CD4-positive, alpha-beta T cell treated with Interleukin-2 at 100 ng/mL for 4 hours (primary cell): Measurements from ENCODE around the gene EIF4E1B.

Experiments used
- DNase-seq: peaks from one replicate; pipeline ENCODE4 v3.0.0-alpha.2; 2020; ENCODE audit warnings: low spot score

Gene EIF4E1B

DNA sequence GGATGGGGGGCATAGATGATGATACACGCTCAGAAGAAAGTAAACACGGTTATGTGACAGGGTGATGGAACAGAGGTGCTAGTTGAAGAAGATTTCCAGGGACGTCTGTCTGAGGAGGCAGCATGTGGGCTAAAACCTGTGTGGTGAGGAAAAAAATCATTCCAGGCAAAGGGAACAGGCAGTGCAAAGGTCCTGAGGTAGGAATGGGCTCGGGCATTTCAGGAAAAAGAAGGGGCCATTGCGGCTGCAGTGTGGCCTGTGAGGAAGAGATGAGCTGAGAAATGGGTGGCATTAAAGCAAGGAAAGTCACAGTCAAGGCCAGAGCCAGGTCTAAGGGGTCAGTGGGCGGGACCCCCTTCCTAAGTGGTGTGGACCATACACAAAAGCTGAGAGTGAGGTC is 35.0 kb downstream of the EIF4E1B start:
- DNase-seq = no peak

DNA sequence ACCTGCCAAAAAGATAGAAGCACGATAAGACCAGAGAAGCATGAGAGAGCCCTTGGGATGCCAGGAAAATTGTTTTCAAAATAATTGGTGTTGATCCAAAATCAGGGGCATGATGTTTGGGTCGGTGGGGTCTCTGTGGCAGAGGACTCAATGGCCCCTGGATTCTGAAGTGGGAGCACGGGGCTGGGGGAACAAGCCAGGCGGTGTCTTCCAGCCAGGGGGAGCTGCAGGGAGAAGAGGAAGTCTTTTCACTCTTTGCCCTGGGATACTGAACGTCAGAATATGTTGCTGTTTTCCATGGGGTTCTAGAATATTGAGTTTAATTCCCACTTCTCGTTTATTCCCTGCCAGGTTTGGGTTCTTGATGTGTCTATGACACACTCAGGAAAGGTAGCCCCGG is 37.2 kb downstream of the EIF4E1B start:
- DNase-seq = no peak

DNA sequence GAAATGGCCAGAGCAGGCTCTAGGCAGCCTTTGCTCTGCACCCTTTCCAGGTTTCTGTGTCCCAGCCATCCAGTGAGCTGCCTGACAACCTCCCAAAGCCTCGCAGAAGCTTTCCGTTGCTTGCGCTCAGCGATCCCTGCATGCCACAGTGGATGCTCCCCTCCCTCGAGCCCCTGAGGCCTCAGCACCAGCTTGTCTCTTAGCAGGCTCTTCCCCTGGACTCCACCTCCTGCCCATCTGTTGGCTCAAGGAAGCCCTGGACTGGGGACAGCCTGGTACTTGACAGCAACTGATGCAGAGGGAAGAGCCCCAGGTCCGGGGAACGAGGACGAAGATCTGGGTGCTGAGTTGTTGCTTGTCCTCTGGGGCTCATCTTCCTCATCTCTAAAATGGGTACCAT is 40.0 kb downstream of the EIF4E1B start:
- DNase-seq = no peak

DNA sequence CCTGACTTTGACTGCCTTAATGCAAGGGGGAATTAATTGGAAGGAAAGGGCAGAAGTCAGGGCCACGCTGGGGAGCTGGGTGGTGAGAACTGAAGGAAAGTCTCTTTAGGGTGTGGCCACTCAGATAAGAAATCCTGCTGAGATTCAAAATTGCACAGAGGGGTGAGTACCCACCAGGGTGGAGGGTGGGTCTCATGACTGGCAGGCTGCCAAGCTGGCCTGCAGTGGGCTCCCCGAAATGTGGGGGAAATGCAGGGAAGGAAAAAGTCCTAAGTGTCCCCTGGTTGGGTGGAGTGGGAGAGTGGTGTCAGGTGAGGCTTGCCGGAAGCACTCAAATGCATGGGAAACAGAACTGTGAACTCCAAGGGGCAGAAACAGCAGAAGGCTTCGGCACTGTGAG is 40.9 kb downstream of the EIF4E1B start:
- no peak for DNase-seq

DNA sequence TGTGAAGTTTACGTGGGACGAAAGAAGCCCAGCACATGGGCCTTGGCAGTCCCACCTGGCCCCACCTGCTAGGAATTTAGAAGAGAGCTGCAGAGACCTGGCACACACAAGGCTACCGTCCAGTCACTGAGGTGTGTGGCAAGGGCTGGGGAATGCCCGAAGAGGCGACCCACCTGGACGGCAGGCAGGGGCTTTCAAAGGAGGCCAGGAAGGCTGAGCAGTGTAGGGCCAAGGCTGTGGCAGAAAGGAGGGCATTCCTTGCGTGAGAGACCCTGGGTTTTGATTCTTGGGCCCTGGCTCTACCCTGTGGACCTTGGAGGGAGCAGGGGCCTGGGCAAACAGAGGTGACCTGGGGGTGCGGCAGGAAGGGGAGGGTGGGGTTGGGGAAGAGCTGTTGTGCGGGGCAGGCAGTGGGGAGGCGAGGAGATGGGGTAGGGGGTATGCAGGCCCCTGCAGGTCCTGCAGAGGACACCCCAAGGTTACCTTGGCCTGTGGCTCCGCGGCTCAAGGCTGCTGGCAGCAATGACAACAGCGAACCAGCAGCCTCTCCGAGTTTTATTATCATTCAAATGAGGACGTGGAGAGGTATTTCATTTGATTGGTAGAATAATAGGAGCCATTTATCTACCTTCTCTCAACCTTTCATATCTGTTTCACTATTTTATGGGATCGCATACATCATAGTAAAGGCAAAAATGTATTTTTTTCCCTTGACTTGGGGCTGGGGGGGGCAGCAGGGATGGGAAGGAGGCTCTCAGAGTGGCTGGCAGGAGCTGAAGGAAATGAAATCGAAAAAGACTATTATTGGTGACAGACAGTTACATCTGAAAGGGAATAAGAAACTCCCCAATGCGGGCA is 41.6 kb downstream of the EIF4E1B start:
- DNase-seq = no peak

DNA sequence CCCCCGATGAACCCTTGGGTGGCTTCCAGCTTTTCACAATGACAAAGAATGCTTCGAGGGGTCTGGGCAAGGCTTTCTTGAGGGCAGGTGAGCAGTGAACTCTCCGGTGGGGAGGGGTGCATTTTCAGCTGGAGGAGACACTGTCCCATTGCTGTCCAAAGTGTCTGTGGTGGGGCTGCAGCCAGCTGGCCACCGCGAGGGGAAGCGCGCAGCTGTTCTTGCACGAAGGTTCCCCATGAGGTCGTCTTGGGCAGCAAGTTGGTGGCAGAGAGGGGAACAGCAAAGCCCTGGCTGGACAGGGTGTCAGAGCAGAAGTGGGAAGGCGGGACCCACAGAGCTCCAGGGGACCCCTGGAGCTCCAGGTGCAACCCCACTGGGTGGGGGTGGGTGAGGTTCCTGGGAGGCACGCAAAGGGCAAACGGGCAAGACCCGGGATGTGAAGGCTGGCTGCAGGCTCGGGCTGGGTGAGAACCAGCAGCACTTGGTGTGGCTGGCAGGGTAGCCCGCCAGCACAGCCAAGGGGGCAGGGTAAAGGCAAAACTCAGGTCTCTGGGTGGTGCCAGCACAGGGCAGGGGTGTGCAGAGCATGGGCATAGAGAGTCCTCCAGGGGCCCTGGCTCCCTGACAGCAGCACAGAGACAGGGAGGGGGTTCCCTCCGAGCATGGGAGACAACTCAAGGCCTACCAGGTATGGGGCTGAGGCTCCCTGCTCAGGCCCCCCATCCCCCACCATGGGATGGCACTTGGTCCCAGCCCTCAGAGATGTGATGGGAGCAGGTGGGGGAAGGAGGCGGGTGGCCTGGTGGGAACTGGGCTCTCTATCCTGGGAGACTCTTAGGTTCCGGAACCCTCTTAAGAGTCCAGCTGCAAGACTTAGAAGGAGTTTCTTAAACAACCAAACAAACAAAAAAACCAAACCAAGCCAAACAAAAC is 43.4 kb downstream of the EIF4E1B start:
- DNase-seq = no peak

DNA sequence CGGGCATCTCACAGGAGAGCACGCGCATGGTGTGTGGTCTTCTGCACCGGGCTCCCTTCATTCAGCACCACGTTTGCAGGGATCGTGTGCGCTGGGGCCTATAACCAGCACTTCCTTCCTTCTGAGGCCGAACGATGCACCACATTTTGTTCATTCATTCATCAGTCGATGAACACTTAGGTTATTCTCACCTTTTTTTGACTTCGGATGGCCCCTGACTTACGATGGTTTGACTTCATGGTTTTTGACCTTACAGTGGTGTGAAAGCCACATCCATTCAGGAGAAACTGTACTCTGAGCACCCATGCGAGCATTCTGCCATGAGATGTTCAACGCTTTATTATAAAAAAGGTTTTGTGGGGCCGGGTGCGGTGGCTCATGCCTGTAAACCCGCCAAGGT is 44.3 kb downstream of the EIF4E1B start:
- no peak for DNase-seq

DNA sequence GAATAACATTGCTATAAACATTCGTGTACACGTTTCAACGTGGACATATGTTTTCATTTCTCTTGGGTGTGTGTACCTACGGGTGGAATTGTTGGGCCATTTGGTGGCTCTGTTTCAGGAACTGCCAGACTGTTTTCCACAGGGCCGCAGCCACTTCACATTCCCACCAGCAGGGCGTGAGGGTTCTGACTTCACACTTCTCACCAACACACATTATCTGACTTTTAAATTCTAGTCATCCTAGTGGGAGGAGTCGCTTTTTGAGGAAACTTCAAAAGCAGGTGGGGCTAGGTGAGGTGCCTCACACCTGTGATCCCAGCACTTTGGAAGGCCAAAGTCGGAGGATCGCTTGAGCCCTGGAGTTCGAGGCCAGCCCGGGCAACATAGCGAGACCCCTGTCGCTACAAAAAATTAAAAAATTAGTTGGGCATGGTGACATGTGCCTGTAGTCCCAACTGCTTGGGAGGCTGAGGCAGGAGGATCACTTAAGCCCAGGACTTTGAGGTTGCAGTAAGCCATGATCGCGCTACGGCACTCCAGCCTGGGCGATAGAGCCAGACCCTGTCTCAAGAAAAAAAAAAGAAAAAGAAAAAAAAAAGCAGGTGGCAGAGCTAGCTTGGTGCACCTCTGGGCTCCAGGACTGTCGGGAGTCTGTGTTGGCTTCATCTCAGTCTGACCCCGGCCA is 45.3 kb downstream of the EIF4E1B start:
- no peak for DNase-seq

DNA sequence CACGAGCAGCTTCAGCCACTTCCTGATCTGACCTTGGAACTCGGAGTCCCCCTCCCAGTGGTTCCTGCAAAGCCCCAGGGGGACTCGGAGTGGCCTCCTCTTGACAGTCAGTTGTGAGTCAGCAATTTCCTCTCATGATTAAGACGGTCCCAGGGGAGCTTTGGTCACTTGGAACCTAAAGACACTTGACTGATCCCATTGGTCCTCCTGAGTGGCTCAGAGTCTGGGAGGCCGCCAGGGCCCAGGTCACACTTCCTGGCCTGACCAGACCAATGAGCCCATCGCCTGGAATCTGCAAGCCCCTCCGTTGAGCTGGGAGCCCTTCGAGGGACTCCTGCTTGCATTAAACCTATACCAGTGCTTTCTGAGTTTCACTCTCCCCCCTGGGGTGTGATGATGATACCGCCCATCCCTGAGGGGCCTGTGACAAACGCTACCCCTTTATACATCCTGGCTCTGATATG is 45.9 kb downstream of the EIF4E1B start:
- DNase-seq = no peak

DNA sequence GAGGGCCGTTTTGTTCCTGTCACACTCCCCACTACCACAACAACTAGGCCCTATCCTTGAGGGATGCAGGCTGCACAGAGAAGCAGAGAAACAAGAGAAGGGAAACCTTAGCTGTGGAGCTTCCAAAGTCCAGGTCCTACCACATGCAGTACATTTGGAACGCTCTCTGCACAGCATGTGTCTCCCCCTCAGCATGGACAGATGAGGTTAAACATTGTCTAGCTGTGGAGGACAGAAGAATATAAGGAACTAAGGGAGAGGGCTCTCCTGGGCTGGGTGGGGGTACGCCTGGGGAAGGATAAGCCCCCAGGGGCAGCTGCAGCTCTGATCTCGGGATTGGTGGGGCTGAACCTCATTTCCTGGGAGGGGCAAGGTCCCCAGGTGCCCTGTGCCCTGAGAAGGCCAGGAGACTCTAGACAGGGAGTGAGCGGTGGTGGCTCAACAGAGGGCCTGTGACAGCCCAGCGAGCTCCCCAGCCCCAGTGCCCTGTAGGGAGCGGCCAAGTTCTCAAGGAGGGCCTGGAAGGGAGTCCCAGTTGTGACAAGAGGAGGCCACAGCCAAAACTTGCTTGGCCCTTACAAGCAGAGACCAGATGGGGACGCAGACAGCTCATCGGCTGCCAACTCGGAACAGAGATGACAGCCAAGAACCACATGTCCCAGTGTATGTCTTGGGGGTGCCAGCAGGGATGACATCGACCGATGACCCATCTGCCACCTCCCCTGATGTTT is 46.9 kb downstream of the EIF4E1B start:
- no peak for DNase-seq

DNA sequence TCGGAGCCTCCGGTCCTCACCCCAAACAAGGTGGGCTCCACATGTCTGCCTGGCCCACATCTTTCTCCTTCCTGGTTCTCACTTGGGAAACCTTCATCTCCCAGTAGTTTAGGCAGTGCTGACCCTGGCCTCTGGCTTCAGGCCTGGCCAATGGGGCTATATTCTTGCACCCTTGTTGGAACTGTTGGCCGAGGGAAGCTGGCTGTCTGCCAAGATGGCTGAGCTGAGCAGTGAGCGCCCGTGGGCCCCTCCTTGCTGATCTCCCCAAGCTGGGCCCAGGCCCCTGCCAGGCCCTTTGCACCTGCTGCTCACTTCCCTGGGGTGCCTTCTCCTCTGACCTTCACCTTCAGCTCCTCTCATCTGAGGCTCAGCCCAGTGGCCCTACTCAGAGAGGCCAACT is 48.1 kb downstream of the EIF4E1B start:
- no peak for DNase-seq

DNA sequence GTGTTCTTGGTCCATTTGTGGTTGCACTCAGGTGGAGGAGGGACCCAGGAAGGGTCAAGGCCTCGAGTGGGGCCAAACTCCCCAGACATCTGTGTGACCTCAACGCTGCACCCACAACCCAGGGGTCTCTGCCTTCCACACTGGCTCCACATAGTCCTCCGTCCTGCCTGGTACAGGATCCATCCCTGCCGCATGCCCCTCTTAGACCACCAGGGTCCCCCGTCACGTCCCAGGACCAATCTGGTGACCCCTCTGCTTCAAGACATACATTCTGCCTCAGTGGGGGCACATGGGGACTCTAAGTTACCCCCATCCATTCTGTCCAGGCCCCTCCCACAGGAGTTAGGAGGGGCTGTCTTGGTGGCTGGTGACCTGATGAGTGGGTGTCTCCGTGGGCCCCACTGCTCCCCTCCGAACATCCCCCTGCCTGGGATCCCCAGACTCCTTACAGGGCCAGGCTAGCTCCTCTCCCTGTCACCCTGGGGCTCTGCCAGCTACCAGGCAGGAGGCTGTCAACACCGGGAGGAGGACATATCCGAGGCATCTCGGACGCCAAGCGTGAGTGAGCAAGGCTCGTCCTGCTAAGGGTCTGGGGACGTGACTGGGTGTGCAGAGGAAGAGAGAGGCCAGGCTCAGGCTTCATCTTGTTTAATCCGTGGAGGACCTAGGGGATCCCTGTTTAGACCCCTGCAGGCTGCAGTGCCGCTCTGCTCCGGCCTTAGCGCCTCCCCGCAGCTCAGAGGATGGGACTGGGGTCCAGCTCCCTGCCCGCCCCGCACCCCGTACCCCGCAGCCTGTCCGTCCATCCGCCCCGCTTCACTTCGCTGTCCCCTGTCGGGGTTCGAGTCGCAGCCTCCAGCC is 49.1 kb downstream of the EIF4E1B start:
- no peak for DNase-seq

DNA sequence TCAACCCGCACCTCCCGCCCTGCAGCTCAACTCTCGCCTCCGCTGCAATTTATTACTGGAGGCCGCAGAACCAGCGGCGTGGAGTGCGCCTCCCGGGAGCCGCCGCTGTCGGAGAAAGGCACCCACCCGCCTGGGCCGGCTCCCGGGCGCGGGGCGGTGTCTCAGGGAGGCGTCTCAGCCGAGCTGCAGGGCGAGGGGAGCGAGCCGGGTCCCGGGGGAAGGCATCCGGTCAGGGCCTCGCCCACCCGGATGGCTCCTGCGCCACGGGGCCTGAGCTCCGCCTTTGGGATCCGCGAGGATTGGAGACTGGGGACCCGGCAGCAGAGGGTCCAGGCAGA is 49.7 kb downstream of the EIF4E1B start:
- no peak for DNase-seq

DNA sequence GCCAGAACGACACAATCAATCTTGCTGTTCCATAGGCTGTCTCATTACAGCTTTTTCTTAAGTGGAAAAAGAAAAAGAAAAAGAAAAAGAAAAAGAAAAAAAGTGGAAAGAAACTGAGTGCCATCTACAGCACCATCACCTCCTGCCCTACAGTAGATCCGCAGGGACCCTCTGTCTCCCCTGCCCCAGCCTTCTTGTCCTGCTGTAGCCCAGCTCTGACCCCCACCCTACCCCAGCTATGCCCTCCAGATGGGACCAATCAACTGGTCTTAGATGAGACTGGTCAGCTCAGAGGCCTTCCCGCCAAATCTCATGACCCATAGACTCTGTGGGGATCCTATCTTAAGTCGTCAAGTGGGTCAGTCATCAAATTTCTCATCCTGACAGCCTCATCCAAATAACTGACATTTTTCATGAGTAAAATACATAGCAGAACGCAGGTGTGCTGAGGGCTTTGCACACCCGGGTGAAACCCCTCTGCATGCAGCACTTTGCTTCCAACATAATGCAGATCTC is 51.6 kb downstream of the EIF4E1B start:
- no peak for DNase-seq

DNA sequence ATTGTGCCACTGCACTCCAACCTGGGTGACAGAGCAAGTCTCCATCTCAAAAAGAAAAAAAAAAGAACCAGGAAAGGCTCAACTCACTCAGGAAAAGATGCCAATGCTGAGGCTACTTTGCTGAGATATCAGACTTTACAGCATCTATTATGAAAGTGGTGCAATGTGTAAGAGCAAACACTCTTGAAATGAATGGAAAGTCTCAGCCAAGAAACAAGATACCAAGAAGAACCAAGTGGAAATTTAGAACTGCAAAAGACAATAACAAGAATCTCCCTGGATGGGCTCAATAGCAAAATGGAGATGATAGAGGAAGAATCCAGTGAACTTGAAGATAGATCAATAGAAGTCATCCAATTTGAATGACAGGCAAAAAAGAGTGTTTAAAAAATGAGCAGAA is 54.5 kb downstream of the EIF4E1B start:
- no peak for DNase-seq

DNA sequence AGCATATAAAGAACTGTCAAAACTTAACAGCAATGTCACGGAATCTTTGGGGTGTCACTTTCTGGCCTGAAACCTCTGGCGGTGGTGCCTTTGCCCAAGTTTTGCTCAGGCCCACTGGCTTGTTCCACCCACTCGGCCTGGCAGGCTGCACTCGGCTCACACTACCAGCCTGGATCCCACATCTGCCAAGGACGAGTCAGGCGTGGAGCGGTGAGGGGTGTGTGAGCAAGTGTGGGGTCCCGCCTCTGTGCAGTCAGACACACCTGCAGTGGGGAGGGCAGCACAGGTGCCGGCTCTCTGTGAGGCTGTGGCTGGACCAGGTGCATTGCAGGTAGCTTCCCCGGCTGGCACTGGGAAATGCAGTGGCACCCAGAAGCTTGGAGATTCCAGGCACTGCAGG is 56.8 kb downstream of the EIF4E1B start:
- DNase-seq = no peak

DNA sequence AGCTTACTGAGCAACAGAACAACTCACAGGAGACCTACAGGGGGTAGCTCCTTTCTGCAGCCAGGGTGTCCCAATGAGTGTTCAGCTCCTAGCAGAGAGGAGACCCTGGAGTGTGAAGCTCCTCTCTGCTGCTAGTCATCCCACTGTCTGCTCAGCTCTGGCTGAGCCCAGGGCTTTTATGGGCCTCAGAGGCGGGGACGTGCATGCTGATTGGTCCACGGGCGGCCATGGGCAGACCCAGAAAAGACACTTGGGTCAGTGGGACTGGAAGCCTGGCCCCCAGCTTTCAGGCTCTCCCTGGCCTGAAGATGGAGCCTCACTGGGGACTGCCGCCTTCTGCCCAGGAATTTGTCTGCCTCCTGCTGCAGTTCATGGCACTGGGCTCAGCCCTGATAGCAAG is 57.4 kb downstream of the EIF4E1B start:
- DNase-seq = no peak

DNA sequence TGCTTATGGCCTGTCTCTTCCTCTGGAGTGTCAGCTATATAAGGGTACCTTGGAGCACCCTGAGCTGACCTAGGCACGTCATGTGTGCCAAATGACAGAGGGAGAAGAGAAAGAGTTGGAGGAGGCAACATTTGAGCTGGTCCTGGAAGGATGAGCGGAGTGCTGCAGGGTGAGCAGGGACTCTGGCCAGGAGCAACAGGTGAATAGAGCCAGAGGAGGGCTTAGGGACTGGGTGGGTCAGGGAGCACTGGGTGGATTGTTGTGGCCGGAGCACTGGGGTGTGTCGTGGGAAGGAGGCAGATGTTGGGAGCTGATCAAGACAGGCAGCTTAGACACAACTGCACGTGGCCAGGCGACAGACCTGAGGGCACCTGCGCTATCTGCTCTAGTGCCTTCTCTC is 60.4 kb downstream of the EIF4E1B start:
- no peak for DNase-seq

DNA sequence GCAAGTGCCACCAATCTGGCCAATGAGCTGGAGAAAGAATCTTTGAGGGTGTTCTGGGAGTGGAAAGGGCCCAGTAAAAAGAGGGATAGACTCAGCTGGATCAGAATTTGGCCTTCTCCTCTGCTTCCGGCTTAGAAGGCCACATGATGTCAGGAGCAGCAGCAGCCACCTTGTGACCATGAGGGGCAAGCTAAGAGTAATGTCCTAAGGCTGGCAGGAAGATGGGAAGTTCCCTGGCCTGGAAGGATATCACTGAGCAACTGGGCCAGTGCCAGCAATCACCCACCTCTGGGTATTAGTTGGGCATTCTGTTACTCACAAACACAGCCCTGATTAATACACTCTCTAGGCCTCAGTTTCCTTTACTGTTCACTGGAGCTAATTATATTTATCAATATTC is 61.0 kb downstream of the EIF4E1B start:
- no peak for DNase-seq

DNA sequence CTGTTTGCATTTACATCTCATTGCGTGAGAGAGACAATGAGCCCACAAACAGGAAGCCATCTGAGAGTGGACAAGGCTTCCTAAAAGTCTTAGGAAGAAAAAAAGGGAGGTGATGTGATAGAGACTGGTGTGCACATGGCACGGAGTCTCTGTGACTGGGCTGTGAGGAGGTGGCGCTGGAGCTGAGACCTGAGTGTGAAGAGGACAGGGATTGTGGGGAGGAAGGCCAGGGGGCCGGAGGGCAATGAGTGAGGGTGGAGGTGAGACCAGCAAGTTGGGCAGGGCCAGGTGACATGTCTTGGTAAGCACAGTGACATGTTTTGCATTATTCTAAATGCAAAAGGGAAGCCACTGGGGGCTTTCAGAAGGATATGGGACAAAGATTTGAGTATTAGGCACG is 61.9 kb downstream of the EIF4E1B start:
- DNase-seq = no peak
